WTC11 (cell line): ENCODE data around the gene NOL12. TPM values are rescaled to one million over a fixed set of nuclear protein-coding genes. Genes with fewer than 3 reads are reported as not detected.

Experiments
- ATAC-seq: fragments of 200-7000 bp; cut with Tn5 transposase; 2 replicates; pipeline ENCODE4 v1.10.0; 2021; ENCODE audit warnings: mild to moderate bottlenecking, moderate library complexity
- CTCF ChIA-PET: fragments of 300-600 bp; sonication (Branson Sonifier 250); formaldehyde crosslinking; loops from one replicate; lab custom pipeline; 2021; ENCODE audit warnings: antibody characterized with exemption; lab: Charles Lee
- POLR2A ChIA-PET: fragments of 350-600 bp; sonication (Branson Sonifier 250); formaldehyde crosslinking; loops from one replicate; lab custom pipeline; 2021; ENCODE audit warnings: antibody characterized with exemption; lab: Charles Lee
- DNase-seq: peaks from one replicate; pipeline ENCODE4 v3.0.0; 2021; ENCODE audit warnings: low spot score
- H3K27ac Mint-ChIP-seq: 2 replicates; pipeline ENCODE4 v1.8.0; 2021; ENCODE audit warnings: mixed read lengths
- H3K27me3 Mint-ChIP-seq: 2 replicates; pipeline ENCODE4 v1.8.0; 2021; ENCODE audit warnings: low read depth, mild to moderate bottlenecking, moderate library complexity, mixed read lengths
- H3K36me3 Mint-ChIP-seq: 2 replicates; pipeline ENCODE4 v1.8.0; 2021; ENCODE audit warnings: mixed read lengths
- H3K4me1 Mint-ChIP-seq: 2 replicates; pipeline ENCODE4 v1.8.0; 2022; ENCODE audit warnings: mixed read lengths
- H3K4me3 Mint-ChIP-seq: 2 replicates; pipeline ENCODE4 v1.8.0; 2021; ENCODE audit warnings: mild to moderate bottlenecking, moderate library complexity, mixed read lengths
- H3K9me3 Mint-ChIP-seq: 2 replicates; pipeline ENCODE4 v1.8.0; 2021; ENCODE audit warnings: mixed read lengths
- ATF1 ChIP-seq: sonication (generic); formaldehyde crosslinking; IDR thresholded peaks from 2 replicates; pipeline ENCODE4 v1.8.1; 2023; ENCODE audit warnings: mild to moderate bottlenecking, moderate library complexity, missing genetic modification reagents
- CDX4 ChIP-seq: fragments of 250-450 bp; sonication (Bioruptor Pico); IDR thresholded peaks from 2 replicates; pipeline ENCODE4 v1.9.0; 2021; ENCODE audit warnings: moderate library complexity, mild to moderate bottlenecking, inconsistent platforms, borderline replicate concordance
- CREB1 ChIP-seq: sonication (generic); formaldehyde crosslinking; IDR thresholded peaks from 2 replicates; pipeline ENCODE4 v1.8.0; 2023; ENCODE audit warnings: mild to moderate bottlenecking, missing genetic modification reagents
- CREM ChIP-seq: sonication (generic); formaldehyde crosslinking; IDR thresholded peaks from 2 replicates; pipeline ENCODE4 v1.8.1; 2022; ENCODE audit warnings: mild to moderate bottlenecking, missing genetic modification reagents, moderate library complexity
- CTCF ChIP-seq: fragments of 200-600 bp; IDR thresholded peaks from 2 replicates; pipeline ENCODE4 v1.8.0; 2022; ENCODE audit warnings: antibody characterized with exemption
- E2F4 ChIP-seq: sonication (generic); formaldehyde crosslinking; IDR thresholded peaks from 2 replicates; pipeline ENCODE4 v1.8.1; 2022; ENCODE audit warnings: low read depth, mild to moderate bottlenecking, moderate library complexity, missing genetic modification reagents, borderline replicate concordance
- ESRRA ChIP-seq: sonication (generic); formaldehyde crosslinking; IDR thresholded peaks from 2 replicates; pipeline ENCODE4 v1.8.1; 2022; ENCODE audit warnings: mild to moderate bottlenecking, missing genetic modification reagents, borderline replicate concordance
- ETV6 ChIP-seq: sonication (generic); formaldehyde crosslinking; IDR thresholded peaks from 2 replicates; pipeline ENCODE4 v1.8.1; 2022; ENCODE audit warnings: mild to moderate bottlenecking, missing genetic modification reagents
- HMGXB4 ChIP-seq: sonication (generic); formaldehyde crosslinking; IDR thresholded peaks from 2 replicates; pipeline ENCODE4 v1.8.1; 2023; ENCODE audit warnings: mild to moderate bottlenecking, moderate library complexity, missing genetic modification reagents
- IRF2 ChIP-seq: sonication (generic); formaldehyde crosslinking; IDR thresholded peaks from 2 replicates; pipeline ENCODE4 v1.8.0; 2022; ENCODE audit warnings: low read depth, missing genetic modification reagents, borderline replicate concordance
- KAT7 ChIP-seq: sonication (generic); formaldehyde crosslinking; IDR thresholded peaks from 2 replicates; pipeline ENCODE4 v1.8.1; 2023; ENCODE audit warnings: missing genetic modification reagents, mild to moderate bottlenecking, borderline replicate concordance
- MYBL2 ChIP-seq: sonication (generic); formaldehyde crosslinking; IDR thresholded peaks from 2 replicates; pipeline ENCODE4 v1.8.1; 2023; ENCODE audit warnings: mild to moderate bottlenecking, moderate library complexity, missing genetic modification reagents
- NR1H2 ChIP-seq: sonication (generic); formaldehyde crosslinking; IDR thresholded peaks from 2 replicates; pipeline ENCODE4 v1.9.0; 2021; ENCODE audit warnings: mild to moderate bottlenecking, moderate library complexity, missing genetic modification reagents
- NR2C2 ChIP-seq: sonication (generic); formaldehyde crosslinking; IDR thresholded peaks from 2 replicates; pipeline ENCODE4 v1.8.0; 2022; ENCODE audit warnings: mild to moderate bottlenecking, missing genetic modification reagents
- RELA ChIP-seq: sonication (generic); formaldehyde crosslinking; IDR thresholded peaks from 2 replicates; pipeline ENCODE4 v1.8.1; 2022; ENCODE audit warnings: missing genetic modification reagents, mild to moderate bottlenecking, borderline replicate concordance
- RORB ChIP-seq: fragments of 250-450 bp; sonication (Bioruptor Pico); IDR thresholded peaks from 2 replicates; pipeline ENCODE4 v1.9.0; 2021; ENCODE audit warnings: mild to moderate bottlenecking
- SMAD3 ChIP-seq: sonication (generic); formaldehyde crosslinking; IDR thresholded peaks from 2 replicates; pipeline ENCODE4 v1.8.0; 2022; ENCODE audit warnings: missing genetic modification reagents, mild to moderate bottlenecking, borderline replicate concordance
- SMAD4 ChIP-seq: sonication (generic); formaldehyde crosslinking; IDR thresholded peaks from 2 replicates; pipeline ENCODE4 v1.8.0; 2022; ENCODE audit warnings: mild to moderate bottlenecking, missing genetic modification reagents
- SOX15 ChIP-seq: fragments of 250-450 bp; sonication (Bioruptor Pico); IDR thresholded peaks from 2 replicates; pipeline ENCODE4 v1.9.0; 2021; ENCODE audit warnings: mild to moderate bottlenecking
- TP53 ChIP-seq: sonication (generic); formaldehyde crosslinking; IDR thresholded peaks from 2 replicates; pipeline ENCODE4 v1.8.1; 2023; ENCODE audit warnings: mild to moderate bottlenecking, missing genetic modification reagents
- ZMAT4 ChIP-seq: fragments of 250-450 bp; sonication (Bioruptor Pico); IDR thresholded peaks from 2 replicates; pipeline ENCODE4 v1.9.0; 2021; ENCODE audit warnings: mild to moderate bottlenecking
- ZNF396 ChIP-seq: fragments of 250-450 bp; sonication (Bioruptor Pico); IDR thresholded peaks from 2 replicates; pipeline ENCODE4 v1.8.0; 2021; ENCODE audit warnings: mild to moderate bottlenecking, moderate library complexity, borderline replicate concordance
- ZNF416 ChIP-seq: fragments of 250-450 bp; sonication (Bioruptor Pico); IDR thresholded peaks from 2 replicates; pipeline ENCODE4 v1.9.0; 2021; ENCODE audit warnings: mild to moderate bottlenecking, inconsistent platforms
- total RNA-seq: library from RNA; stranded (reverse); gene quantifications from 3 replicates; pipeline ENCODE4 v1.2.3, GENCODE V29; 2021

NOL12 gene
- total RNA-seq, 1 experiment from 2014 or later: 24.9 TPM

- DNase-seq (no peak), ATAC-seq (no peak)
- Mint-ChIP-seq H3K4me1 (peaks cover 3% of the 10 kb centered on the region; the same call in 1 of the 2 replicates), H3K27ac (no peak overlapping the region), H3K4me3 (no peak overlapping the region), H3K9me3 (no peaks in the 10 kb centered on the region), H3K36me3 (peaks cover 52% of the 10 kb centered on the region), H3K27me3 (no peaks in the 10 kb centered on the region)
- TF ChIP-seq MYBL2 (CRISPR knock-in tag): no peak
- TF ChIP-seq CREB1: no peak
- TF ChIP-seq SMAD3 (CRISPR knock-in tag): no peak
- no peak for TF ChIP-seq HMGXB4 (CRISPR knock-in tag)
- no peak for TF ChIP-seq ZNF396 (CRISPR knock-in tag)
- no peak for TF ChIP-seq KAT7 (CRISPR knock-in tag)
- TF ChIP-seq CTCF: no peak
- no peak for TF ChIP-seq RORB
- TF ChIP-seq ETV6 (CRISPR knock-in tag): no peak
- no peak for TF ChIP-seq ATF1 (CRISPR knock-in tag)
- ChIA-PET POLR2A (interaction anchor here (0.7 kb wide), 1 partner anchor 72 kb away, joined by 3 read pairs; no protein-coding TSS in a partner anchor), CTCF (interaction anchor here (0.5 to 1.4 kb wide), 4 partner anchors 59 to 102 kb away, joined by 3 to 5 read pairs (median 4); no protein-coding TSS in a partner anchor)
These were observed 22.7 kb downstream of the NOL12 start for GRCh38 chr22:37708580-37709444.

- POLR2A ChIA-PET: no interaction called here
- DNase-seq (no peak), ATAC-seq (no peak)
- Mint-ChIP-seq H3K36me3 (peaks cover 53% of the 10 kb centered on the region), H3K9me3 (no peaks in the 10 kb centered on the region), H3K4me1 (peaks cover 3% of the 10 kb centered on the region; the same call in 1 of the 2 replicates), H3K4me3 (no peak overlapping the region), H3K27me3 (no peaks in the 10 kb centered on the region), H3K27ac (no peak overlapping the region)
- CTCF ChIA-PET: interaction anchor here (0.5 to 1.4 kb wide), 4 partner anchors 59 to 103 kb away, joined by 3 to 5 read pairs (median 4); no protein-coding TSS in a partner anchor
- TF ChIP-seq NR2C2 (CRISPR knock-in tag) (no peak), CTCF (no peak), SMAD4 (CRISPR knock-in tag) (no peak), RELA (CRISPR knock-in tag) (no peak), E2F4 (CRISPR knock-in tag) (no peak), NR1H2 (no peak), ZMAT4 (CRISPR knock-in tag) (no peak), ESRRA (CRISPR knock-in tag) (no peak), CREM (CRISPR knock-in tag) (no peak), RORB (no peak), CDX4 (CRISPR knock-in tag) (no peak), IRF2 (no peak), ZNF416 (CRISPR knock-in tag) (no peak), TP53 (CRISPR knock-in tag) (no peak), SOX15 (CRISPR knock-in tag) (no peak)
These were observed 23.3 kb downstream of the NOL12 start for GRCh38 chr22:37709445-37709765.
